HCT116 (cell line): ENCODE results near the gene PTPN21.

Experiments used
- CTCF ChIP-seq, 3 experiments: fragments of 200-600 bp in 1 of 3; sonication (generic) in 1 of 3; IDR thresholded peaks in 2 of 3; conservative IDR thresholded peaks in 1 of 3; 2 replicates each; pipeline ENCODE4 v1.5.1; 2012 to 2017; ENCODE audit warnings: low read depth in 2 of 3, low read length in 2 of 3, antibody characterized with exemption in 1 of 3, borderline replicate concordance in 1 of 3, control low read depth in 1 of 3, mild to moderate bottlenecking in 1 of 3, mixed read lengths in 1 of 3, mixed run types in 1 of 3, moderate library complexity in 1 of 3; ENCODE audit not compliant: insufficient read depth in 1 of 3
- EZH2 ChIP-seq: fragments of 200-600 bp; sonication (generic); IDR thresholded peaks from 2 replicates; pipeline ENCODE4 v1.6.1; 2017; ENCODE audit warnings: antibody characterized with exemption, mixed run types
- POLR2AphosphoS5 ChIP-seq: IDR thresholded peaks from 2 replicates; pipeline ENCODE4 v1.6.1; 2011; ENCODE audit warnings: mild to moderate bottlenecking, low read depth, low read length, moderate library complexity
- TCF7L2 ChIP-seq: IDR thresholded peaks from 2 replicates; pipeline ENCODE4 v1.7.0; 2011; ENCODE audit warnings: borderline replicate concordance, inconsistent platforms; ENCODE audit not compliant: insufficient read depth, insufficient read length; ENCODE audit errors: extremely low read depth
- ZFX ChIP-seq: fragments of 450-650 bp; IDR thresholded peaks from 2 replicates; pipeline ENCODE4 v1.6.1; 2017
- ZNF274 ChIP-seq: fragments of 200-500 bp; sonication (Bioruptor generic); IDR thresholded peaks from 2 replicates; pipeline ENCODE4 v1.6.1; 2014; ENCODE audit warnings: mild to moderate bottlenecking, low read depth, low read length, inconsistent platforms

- TF ChIP-seq POLR2AphosphoS5 (no peak), CTCF (IDR thresholded peaks at IDR 0.05 in 2 of 3, conservative IDR thresholded peaks at IDR 0.05 in 1 of 3; ENCODE audit: borderline replicate concordance in 1 of 3, insufficient read depth in 1 of 3, low read depth in 2 of 3, low read length in 2 of 3) (no peak), EZH2 (no peak), ZFX (no peak), ZNF274 (no peak), TCF7L2 (no peak)
These were observed 33.3 kb upstream of the PTPN21 start for GRCh38 chr14:88588081-88588480.
